Adipose tissue (tissue), 3 donors: ENCODE data around the gene ALDH3A1. TPM values are rescaled to one million over a fixed set of nuclear protein-coding genes. Genes with fewer than 3 reads are reported as not detected.

ENCODE experiments used
- H3K27ac ChIP-seq: one replicate; pipeline ENCODE4 v1.5.1; 2013; ENCODE audit warnings: low read depth, low read length
- WGBS, 3 donors: extraction: QIAGEN DNeasy Blood & Tissue Kit; methylation state at CpG; one replicate each; pipeline ENCODE4 v1.1.7; 2013; 5-methylcytosine and 5-hydroxymethylcytosine counted together
- polyA plus RNA-seq, 3 donors: library from polyadenylated mRNA; stranded (reverse); fragments of 200-250 nt; gene quantifications; one replicate each; pipeline ENCODE4 v1.2.3, GENCODE V29; 2013
- donor health status: healthy with polysubstance abuse.
- donor health status: Bipolar disorder and iron deficiency.
- donor health status: healthy.

The ALDH3A1 gene
- polyA plus RNA-seq, 3 donors = 0.28 to 13.1 (median 0.67) TPM

DNA sequence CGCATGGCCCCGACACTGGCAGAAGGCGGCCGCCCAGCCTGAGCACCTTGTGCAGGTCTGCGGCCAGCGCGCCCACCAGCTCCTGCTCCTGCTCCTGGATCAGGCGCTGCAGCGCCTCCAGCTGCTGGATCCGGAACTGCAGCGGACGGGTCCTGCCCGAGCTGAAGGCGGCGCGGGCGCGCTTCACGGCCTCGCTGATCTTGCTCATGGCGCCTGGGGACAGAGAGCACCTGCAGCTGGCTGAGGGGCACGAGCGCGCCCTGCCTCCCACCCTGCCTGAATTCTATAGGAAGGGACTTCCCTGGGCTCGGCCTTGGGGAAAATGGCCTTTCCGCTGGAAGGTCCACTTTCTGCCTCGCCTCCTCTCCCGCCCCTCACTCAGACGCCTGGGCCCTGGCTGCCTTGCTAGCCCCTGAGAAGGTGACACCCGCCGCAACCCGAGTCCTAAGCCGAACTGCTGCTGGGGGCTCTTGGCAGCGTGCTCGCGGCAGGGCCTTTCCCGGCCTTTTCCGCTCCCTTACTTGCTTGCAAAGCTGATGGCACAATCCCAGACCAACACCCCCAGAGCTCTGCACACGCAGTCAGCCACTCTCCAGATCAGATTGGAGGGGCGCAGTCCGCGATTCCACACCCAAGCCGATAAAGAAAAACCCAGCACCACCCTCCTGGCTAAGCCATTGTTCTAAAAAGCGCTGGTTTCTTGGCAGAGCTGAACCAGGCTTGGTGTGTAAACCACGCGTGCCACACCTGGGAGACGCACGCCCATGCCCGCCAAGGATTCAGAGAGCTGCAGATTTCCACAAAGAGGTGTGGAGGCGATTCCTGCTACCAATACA is 3.0 kb downstream of the ALDH3A1 start:
- no peak overlapping the region for H3K27ac ChIP-seq
- 17 to 35% (median 26%) methylated on average over 41 to 50 of the region's 50 CpGs for WGBS, 3 donors

DNA sequence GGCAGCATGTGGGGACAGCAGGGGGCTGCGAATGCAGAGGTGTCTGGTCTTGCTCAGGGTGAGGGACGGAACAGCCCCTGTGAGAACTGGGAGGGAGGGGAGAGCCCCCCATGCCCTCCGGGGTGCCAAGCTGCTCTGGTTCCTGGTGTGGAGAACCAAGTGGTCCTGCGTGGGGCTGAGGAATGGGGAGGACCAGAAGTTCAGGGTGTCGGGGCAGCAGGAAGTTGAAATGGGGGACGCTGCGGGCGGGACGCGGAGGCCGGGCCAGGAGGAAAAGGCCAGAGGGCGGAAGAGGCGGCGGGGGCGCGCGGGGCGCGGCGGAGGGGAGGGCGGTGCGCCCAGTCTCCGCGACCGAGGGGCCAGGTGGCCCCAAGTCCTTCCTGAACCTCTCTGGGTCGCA is 3.6 kb downstream of the ALDH3A1 start:
- WGBS, 3 donors = 6 to 8% (median 7%) methylated on average over 23 to 25 of the region's 26 CpGs
- H3K27ac ChIP-seq = no peak overlapping the region

DNA sequence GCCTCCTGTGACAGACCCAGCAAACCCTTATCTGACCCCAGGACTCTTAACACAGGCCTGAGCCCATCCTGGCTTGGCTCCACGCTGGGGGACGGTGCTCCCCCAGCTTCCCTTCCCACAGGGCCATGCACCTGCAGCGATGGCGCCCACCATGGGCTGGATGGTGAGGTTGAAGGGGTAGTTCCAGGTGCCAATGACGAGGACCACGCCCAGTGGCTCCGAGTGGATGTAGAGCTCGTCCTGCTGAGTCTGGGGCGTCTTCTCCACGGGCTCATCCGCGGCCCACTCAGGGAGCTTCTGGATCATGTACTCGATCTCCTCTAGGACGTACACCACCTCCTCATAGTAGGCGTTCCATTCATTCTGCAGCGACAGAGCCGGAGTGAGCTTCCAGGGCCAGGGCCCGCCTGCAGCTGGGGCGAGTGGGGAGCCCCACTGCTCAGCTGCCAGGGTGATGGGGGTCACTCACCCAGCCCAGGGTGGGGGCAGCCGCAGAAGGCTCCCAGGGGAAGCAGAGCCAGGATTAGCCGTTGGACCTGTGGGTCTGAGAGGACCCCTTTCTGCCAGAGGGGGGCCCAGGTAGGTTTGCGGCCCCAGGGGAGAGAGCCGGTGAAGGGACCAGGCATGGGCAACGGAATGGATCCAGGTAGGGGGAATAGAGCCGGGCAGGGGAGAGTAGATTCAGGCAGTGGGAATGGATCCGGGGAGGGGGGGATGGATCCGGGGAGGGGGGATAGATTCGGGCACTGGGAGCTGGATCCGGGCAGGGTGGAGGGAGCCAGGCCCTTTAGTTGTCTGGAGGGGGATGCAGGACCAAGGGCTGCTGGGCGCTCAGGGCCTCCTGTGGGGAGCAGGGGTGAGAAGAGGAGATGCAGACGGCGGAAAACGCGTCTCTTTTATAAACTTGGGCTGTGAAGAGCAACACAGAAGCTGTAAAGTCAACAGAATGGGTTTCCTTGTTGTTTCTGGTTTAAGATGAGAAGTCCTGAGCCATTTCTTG is 4.7 kb downstream of the ALDH3A1 start:
- H3K27ac ChIP-seq = no peak overlapping the region
- WGBS, 3 donors = 96 to 97% (median 96%) methylated on average over 34 of the region's 34 CpGs

DNA sequence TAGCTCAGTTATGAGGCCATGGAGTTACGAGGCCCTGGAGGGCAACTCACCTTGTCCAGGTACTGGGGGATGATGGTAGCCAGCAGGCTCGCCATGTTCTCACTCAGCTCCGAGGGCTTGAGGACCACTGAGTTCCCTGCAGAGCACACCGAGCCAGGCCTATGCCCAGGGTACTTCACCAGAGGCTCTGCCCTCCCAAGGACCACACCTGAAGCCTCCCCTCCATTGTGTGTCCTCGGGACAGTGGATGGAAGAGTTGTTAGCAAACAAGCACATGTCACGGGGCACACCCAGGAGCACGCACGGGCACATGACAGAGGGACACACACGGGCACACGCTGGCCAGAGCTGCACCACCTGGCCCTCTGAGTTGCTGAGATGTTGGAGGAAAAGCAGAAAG is 5.6 kb downstream of the ALDH3A1 start:
- WGBS, 3 donors = 92 to 96% (median 93%) methylated on average over 10 of the region's 10 CpGs

DNA sequence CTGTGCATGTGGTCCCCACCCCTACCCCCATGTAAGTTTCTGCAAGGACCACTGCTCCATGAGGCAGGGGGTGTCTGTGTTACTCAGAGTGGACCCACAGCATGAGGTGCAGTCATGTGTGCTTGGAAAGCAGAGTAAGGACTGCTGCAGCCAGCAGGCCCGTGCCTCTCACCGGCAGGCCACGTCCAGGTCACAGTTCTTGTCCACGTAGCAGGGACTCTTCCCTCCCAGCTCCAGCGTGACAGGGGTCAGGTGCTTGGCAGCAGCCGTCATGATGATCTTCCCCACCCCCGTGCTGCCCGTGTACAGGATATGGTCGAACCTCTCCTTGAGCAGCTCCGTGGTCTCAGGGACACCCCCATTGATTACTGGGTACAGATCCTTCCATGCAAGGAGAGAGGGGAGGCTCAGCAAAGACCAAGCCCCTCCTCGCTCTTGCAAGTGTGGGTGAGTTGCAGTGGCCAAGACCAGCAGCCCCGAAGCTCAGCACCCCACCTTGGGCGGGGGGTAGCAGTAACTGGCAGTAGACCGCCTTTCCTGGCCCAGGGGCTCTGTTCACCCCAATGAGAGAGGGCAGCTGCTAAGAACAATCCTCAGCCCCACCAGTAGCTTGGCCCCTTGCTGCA is 6.2 kb downstream of the ALDH3A1 start:
- no peak overlapping the region for H3K27ac ChIP-seq
- 77 to 88% (median 86%) methylated on average over 14 of the region's 14 CpGs for WGBS, 3 donors

More for the DNA sequence above, 5.6 kb downstream of the ALDH3A1 start:
- no peak overlapping the region for H3K27ac ChIP-seq

DNA sequence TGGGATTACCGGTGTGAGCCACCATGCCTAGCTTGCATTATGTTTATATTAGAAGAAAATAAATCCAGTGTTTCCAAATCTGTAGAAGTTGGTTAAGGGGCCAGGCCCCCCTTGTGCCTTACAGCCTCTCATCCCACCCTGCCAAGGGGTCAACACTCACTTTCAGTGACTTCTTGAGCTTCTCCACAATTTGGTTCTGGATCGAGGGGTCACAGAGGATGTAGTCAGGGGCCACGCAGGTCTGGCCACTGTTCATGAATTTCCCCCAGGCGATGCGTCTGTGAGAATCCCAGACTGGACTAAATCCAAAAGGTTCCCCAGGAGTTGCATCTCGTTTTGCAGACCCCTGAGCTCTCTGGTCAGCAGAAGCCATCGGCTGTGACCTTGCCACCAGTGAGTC is 7.2 kb downstream of the ALDH3A1 start:
- WGBS, 3 donors = 77 to 89% (median 89%) methylated on average over 7 of the region's 7 CpGs

DNA sequence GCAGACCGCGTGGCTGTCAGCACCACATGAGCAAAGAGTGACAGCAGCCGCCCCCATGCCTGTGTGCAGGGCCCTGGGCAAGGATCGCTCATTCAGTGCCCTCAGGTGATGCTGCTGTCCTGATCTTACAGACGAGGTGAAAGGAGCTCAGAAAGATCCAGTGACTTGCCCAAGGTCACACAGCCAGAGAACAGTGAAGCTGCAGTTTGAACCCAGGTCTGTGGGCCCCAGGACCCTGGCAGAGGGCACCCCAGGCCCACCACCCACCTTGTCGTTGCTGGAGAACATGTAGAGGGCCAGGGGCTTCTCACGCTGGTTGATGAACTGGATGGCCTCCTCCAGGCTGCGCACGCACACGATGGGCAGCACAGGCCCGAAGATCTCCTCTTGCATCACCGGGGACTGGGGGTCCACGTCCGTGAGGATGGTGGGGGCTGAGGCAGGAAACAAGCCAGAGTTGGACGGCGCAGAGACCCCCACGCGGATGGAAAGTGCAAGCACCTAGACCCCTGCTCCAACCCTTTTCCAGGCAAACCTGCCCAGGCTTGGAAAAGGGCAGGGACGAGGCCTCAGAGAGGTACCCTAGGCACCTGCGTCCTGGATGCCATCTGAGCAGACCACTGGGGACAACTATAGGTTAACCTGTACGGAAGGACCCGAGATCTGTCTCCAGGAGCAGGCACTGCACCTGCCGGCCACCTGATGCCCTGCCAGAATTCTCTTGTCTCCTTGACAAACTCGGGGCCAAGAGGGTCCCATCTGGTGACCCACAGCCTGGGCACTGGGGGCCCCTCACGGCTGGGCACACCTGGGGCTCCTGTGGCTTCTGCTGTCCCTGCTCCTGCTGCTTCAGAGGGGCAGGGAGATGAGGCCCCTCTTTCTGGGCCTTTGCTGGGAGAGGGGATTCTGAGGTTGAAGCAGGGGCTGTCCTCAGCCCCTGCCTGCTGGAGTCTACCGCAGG is 8.6 kb downstream of the ALDH3A1 start:
- H3K27ac ChIP-seq = no peak overlapping the region
- WGBS, 3 donors = 87 to 93% (median 92%) methylated on average over 26 of the region's 26 CpGs

More for the DNA sequence above, 7.2 kb downstream of the ALDH3A1 start:
- no peak overlapping the region for H3K27ac ChIP-seq

DNA sequence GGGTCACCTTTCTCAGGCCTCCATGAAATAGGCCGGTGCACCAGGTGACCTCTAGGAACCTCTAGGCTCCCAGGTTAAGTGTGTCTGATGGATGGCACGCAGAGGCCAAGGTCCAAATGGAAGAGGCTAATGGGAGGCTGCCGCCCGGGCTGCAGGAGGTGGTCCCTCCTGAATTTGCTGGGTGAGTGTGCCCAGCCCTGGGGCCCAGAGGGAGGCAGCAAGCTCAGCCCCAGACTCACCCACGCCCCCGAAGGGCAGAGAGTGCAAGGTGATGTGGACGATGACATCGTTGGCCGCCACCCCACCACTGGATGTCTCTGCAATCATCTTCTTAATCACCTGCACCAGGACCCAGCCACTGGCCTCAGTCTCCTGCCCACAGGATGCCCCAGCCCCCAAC is 9.3 kb downstream of the ALDH3A1 start:
- H3K27ac ChIP-seq = no peak overlapping the region
- 95 to 98% (median 96%) methylated on average over 9 of the region's 9 CpGs for WGBS, 3 donors

DNA sequence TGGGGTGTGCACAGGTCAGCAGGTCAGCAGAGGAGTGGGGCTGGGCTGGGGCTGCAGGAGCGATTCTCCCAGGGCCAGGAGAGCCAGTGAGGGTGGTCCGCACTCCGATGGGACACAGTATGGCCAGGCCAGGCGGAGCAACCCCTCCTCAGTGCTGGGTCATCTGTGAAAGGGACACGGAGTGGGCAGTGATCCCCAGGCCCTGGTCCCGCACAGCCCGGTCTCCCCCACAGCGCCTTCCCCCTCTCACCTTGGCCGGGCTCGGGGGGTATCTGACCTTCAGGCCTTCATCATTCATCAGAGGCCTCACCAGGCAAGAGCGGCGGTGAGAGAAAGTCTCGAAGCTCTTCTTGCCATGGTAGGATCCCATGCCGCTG is 10.0 kb downstream of the ALDH3A1 start:
- H3K27ac ChIP-seq = no peak overlapping the region
- WGBS, 3 donors = 93 to 94% (median 94%) methylated on average over 14 of the region's 14 CpGs

DNA sequence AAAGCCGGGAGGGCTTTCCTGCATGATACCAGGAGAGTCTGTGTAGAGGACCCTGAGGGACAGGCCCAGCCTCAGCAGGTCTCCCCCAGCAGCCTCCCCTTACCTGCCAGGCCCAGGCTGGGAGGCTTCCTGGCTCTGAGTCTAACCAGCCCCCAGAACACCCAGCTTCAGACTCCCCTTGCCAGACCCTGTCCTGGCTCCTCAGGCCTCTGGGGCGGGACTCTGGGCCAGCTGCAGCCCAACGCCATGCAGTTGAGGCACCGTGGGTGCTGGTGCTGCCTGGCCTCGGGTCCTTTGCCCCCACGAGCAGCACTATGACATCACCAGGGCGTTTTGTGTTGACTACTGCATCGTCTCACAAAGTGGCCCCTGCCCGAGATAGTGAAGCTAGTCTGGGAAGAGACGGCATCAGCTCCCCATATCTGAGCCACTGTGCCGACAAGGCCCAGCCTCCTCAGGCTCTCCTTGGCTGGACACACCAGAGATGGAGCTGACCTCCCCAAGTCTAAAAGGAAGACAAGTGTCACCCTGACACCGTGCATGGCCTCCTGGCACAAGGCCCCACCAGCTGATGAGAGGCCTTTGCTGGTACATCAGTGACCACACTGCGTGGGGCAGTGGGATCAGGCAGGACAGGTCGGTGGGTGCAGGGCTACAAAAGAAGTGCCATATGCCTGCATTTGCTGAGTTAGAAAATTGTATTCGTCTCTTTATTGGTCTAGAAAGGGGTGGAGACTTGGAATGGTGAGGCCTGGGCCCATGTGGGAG is 10.6 kb downstream of the ALDH3A1 start:
- 83 to 86% (median 83%) methylated on average over 15 of the region's 15 CpGs for WGBS, 3 donors
- no peak overlapping the region for H3K27ac ChIP-seq

DNA sequence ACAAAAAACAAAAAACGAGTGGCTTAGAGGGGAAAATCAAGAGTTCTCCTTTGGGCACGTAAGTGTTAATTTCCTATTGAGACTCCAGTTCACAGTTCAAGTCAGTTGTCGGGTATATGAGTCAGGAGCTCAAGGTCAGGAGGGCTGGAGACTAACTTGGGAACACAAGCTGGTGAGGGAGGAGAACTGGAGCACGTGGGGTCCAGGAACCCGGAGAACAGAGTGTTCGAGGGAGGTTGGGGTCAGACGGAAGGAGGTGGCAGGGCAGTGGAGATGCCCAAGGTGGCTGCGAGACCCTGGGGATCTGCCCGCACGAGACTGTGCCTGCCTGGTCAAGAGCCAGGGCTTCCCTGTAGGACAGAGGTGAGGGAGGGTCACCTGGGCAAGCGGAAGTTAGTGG is 12.0 kb downstream of the ALDH3A1 start:
- H3K27ac ChIP-seq = no peak overlapping the region
- 63 to 73% (median 69%) methylated on average over 11 of the region's 11 CpGs for WGBS, 3 donors

DNA sequence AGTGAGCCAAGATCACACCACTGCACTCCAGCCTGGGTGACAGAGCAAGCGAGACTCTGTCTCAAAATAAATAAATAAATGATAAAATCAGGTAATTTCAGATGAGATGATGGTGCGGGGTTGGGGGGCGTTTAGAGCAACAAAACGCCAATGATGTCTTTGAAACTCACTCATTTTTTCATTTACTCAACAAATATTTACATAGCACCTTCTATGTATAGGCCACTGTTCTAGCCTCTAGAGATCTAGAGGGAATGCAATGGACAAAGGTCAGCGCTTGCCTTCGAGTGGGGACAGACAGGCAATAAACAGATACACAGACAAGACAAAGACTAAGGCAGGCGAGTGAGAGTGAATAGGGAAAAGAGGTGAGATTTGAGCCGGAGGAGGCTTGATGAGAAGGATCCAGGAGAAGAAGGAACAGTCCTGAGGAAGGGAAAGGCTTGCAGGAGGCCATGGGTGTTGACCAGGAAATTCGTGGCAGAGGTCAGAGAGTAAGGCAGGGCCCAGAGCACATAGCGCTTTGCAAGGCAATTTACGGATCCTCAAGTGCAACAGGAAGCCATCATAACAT is 14.1 kb downstream of the ALDH3A1 start:
- 60 to 80% (median 77%) methylated on average over 11 of the region's 11 CpGs for WGBS, 3 donors

DNA sequence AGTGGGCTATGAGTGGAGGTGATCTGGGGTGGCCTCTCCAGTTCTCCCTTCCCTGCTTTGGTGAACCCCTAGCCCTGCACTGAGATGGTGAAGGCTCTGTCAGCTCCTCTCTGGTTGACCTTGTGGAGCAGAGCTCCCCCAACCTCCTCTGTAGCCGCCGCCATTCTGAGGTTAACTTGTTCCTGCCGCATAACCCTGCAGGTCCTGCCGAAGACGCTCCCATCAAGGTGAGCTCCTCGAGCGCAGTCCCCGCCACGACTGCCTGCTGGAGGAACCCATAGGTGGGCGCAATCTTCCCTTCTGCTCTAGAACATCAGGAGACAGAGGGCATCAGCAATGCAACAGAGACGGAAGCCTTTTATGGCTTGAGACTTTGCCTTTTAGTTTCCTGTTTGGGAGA is 16.5 kb downstream of the ALDH3A1 start:
- H3K27ac ChIP-seq = no peak overlapping the region
- 89 to 94% (median 93%) methylated on average over 11 of the region's 11 CpGs for WGBS, 3 donors

More for the DNA sequence above, 14.1 kb downstream of the ALDH3A1 start:
- no peak overlapping the region for H3K27ac ChIP-seq

DNA sequence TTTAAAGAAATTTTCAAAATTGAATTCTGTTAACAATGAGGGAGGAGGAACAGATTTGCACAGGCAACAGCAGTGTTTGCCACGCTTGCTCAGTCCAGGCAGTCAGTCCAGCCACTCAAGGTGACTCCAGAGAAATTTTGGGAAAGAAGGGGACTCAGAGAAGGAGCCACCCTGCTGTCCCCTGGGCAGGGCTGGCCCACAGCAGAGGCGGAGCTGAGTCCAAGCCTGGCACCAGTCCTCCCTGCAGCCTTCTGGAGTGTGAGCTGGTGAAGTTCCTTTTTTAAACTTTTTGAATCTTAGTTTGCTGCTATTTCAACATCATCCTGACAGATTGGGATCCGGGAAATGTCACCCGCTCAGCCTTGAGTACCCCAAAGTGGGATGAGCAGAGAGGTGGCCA is 17.3 kb downstream of the ALDH3A1 start:
- no peak overlapping the region for H3K27ac ChIP-seq
- 55 to 83% (median 71%) methylated on average over 4 of the region's 4 CpGs for WGBS, 3 donors

DNA sequence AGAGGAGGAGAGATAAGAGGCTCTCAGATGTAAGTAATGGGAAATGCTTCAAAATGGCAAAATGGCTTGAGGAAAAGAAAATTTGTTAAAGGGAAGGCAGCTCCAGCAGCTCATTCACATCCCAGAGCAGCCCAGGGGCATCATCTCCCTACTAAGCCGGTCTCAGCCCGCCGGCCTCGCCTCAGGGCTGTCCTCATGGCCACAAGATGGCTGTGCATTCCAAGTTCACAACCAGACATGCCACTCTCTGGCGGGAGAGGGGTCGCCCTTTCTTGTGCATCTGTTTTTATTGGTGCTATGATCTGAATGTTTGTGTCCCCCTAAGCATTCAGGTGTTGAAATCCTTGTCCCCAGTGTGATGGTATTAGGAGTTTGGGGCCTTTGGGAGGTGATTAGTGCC is 18.2 kb downstream of the ALDH3A1 start:
- 94 to 95% (median 95%) methylated on average over 6 of the region's 6 CpGs for WGBS, 3 donors
- H3K27ac ChIP-seq = no peak overlapping the region

DNA sequence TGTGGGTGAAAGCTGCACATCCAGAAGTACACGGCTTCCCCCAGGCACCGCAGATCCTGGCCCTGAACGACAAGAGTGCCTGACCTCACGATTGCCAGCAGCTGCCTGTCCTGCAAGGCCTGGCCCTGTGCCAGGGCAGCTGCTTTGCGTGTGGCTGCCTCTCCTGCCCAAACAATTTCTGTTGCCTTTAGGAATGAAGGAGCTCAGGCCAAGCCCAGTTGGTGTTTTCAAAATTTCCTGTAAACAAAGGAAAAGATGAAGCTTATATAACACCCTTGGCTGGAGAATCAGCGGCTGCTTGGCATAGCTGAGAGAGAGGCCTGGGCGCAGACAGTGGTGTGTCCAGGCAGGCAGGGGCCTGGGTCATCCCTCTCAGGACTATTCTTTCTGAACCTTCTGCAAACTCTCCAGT is 20.0 kb downstream of the ALDH3A1 start:
- 8 to 27% (median 11%) methylated on average over 7 of the region's 7 CpGs for WGBS, 3 donors
- H3K27ac ChIP-seq = peak overlapping the region; percentile 4
